T1000 (cell line): ENCODE results near the gene C11orf21.
"Not testable (repeated sequence)": the region's sequence is repeated elsewhere in the genome, so short reads cannot be mapped to it uniquely, and the experiment has no call there.

ENCODE experiments used
- DNase-seq: peaks from one replicate; lab custom pipeline; 2025; ENCODE audit warnings: mixed read lengths; lab: John Stamatoyannopoulos, UW

Gene C11orf21

DNA sequence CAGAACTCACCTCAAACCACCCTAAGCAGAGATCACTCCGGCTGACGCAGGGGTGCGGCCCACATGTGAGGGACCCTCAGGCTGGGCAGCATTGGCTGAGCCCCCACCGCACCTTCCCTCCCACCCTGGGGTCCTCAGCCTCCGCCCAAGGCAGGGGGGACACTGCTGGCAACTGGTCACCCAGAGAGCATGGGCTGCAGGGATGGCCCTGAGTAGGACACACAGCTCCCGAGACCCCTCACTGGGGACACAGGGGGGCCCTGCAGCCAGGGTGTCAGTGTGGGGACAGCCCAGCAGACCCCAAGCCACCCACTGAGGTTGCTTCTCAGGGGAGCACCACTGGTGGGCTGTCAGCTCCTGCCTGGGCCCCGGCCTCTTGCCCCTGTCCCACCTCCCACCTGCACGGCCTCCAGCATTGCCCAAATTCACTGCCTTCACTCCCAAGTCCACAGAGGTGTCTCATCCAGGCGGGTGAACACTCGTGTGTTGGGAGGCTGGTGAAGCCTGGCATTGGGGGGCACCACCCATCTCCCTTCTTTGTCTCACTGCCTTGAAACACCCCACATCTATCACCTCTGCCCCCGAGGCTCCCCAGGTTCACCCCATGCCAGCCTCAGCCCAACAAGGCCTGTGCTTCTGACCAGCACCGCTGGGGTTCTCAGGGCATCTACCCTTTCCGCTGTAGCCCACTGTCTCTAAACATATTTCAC, 4.7 kb downstream of the C11orf21 start:
- no peak for DNase-seq

DNA sequence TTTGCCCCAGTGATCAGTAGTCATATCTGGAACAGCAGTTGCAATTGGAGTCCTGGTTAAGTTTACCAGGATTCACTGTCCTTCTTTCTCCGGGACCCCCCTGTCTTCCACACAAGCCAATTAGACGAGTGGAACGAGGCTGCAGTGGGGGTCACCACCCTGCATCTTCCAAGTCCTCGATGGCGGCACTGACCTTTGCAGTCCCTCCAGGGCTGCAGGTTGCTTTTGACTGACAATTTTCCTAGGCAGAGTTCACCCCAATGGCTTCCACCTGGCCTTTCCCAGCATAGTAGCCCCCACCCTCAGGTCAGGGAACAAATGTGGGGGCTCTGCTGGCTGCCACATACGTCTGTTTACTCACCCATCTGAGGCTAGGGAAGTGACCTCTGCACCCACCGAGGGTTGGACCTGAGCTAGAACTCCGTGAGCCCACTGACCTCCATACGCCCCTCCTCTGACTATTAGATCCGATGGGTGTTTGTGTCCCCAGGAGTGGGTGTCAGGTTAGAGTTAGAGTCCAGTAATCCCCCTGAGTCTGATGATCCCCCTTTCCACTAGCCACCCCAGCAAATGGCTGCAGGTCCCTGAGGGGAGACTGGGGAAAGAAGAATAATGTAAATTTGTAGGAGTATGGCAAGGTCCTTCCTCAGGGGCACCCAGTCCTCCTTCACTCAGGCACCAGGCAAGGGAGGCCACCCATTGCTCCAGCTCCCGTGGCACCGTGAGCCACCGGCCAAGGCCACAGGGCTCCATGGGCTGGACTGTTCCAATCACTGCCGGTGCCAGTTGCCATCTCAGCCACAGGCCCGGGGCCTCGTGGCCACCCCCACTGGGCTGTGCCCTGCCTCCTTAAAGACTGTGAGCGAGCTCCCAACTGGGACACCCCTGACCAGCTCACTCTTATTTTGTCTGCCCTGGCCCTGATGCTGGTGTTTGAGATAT, 5.5 kb downstream of the C11orf21 start:
- DNase-seq = no peak

DNA sequence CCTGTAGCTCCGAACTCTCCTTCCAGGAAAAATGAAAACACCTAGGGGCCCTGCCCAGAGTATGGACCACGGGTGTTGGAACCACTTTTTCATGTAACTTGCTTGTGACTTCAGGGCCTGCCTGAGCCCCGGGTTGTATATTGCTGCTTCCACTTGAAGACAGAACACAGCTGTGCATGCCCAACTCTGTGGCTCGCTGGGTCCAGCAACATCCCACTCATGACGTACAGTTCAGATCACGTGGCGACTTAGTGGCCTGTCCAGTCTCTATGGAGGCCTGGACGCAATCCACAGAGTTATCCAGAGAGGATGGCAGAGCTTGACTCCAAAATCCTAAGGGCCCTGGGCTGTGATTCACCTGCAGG, 6.8 kb downstream of the C11orf21 start:
- no peak for DNase-seq

DNA sequence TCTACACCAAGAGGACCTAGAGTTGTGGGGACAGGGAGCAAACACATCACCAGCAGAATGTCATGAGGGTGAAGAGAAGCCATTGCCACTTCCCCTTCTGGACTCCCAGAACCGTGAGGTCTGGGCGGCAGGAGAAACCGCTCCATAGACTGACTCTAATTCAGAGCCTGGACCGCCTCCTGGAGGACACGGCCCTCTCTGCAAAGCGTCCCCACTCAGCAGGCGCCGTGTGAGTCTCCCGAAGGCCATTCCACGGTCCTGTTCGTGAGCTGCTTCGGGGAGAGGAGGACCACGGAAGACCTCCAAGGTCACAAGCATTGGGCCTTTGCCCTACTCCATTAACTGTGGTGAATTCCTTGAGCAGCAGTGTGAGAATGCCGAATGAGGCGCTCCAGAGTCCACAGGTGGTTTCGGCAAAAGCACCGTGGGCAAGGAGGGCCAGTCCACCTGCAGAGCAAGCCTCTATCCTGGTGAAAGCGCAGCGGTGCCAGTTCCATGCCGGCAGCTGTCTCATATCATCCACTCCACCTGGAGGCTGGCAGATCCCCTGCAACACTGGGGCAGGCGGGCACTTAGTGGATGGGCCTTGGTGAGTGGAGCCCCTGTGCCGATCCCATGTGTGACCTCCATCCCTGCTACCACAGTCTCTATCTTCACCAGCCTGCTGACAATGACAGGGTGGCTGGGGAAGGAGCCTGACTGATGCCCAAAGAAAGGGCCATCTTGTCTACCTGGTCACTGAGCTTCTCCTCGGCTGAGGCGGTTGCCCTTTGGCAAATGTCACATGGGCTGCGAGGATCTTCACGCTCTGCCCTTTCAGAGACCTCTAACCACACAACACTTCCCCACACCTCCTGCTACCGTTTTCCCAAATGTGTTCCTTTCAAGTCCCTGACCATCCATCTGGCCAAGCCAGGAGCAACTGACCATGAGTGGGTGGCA, 7.5 kb downstream of the C11orf21 start:
- no peak for DNase-seq

DNA sequence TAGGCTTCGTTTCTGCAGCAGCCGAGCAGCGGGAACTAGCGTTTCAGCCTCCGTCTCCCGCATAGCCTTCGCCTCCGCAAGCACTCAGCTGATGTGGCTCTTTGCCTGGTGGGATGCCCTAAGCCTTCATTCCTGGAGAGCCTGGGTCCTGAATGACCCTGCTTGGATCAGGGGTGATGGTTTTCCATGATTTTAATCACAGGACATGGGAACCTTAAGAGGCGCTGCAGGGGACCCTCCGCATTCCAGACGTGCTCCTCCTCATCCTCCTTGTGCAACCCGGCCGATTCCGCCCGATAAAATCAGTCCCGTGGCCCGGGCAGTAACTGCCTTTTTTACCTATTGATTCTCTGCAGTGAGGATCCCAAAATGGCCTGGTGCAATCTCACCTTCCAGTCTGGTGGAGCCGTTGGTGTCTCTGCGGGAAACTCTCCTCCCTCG, 8.2 kb downstream of the C11orf21 start:
- no peak for DNase-seq

DNA sequence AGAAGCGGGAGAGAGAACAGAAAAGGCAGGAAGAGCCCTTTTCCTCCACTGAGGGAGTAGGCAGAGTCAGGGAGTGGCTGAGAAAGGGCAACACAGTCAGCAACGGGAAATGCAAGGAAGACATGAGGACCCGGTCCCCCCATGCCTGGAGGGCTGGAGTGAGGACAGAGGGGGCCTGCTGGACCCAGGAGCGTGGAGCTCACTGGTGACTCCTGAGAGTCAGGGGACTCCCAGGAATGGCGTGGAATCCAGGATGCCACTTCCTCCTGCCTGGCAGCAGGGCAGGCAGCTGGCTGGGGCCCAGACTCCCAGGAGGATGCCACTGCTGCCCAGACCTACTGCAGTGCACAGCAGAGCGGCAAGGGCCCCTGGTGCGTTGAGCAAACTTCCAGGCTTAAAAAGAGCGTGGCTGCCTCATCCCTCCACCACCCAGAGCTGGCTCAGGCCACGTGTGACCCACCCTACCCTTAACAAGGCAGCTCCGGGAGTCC, 11.3 kb downstream of the C11orf21 start:
- DNase-seq = no peak

DNA sequence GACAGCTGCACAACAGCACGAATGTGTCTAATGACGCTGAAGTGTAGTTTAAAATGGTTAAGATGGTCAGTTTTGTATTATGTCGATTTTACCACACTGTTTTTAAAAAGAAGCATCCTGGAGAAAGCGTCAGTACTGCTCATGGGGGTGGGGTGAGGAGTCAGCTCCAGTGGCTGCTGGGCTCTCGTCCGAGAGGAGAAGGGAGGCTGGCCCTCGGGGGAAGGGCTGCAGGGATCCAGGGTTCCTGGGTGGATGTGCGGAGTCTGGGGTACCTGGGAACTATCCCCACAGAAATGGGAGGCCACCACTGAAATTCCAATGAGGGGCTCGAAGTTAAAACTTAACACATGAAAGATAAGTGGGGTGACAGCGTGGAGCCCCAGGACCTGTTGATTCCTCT, 11.9 kb downstream of the C11orf21 start:
- no peak for DNase-seq

DNA sequence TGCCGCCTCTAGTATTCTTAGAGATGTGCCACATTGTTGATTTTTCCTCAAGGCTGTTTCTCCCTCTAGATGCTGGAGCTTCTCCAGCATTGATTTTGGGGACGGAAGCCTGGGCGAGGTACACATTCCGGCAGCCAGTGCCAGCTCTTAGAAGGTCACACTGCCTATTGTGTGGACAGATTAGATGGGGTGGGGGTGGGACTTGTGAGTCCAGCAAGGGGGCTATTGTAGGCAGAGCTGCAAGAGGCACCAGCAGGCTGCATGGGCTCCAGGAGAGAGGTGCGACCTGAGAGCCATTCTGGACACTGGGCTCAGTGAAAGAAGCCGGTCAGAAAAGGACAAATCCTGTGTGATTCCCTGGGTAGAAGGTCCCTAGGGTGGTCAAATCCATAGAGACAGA, 12.4 kb downstream of the C11orf21 start:
- DNase-seq = no peak

DNA sequence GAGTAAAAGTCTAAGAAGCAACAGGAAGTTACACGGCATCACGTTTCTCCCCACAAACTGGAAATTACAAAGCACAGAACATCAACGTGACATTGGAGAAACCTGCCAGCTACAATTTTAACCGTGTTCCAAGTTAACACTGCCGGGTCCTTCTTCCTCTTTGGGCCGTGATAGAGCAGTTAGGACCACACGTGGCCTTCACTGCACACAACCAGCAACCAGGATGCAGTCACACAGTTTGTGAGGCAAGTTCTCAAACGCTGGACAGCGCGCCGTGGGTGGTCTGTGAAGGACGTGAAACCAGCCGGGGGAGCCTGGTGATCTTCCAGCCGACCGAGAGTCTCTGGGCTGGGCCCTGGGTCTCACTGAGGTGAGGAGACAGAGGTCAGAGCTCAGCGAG, 14.6 kb downstream of the C11orf21 start:
- DNase-seq = no peak

DNA sequence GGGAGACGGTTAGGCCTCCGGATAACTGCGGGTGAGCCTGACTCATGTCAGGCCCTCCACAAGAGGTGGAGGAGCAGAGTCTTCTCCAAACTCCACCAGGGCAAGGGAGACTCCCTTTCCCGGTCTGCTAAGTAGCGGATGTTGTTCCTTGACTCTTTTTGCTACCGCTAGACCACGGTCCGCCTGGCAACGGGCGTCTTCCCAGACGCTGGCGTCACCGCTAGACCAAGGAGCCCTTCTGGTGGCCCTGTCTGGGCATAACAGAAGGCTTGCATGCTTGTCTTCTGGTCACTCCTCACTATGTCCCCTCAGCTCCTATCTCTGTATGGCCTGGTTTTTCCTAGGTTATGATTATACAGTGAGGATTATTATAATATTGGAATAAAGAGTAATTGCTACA, 15.4 kb downstream of the C11orf21 start:
- DNase-seq = not testable (repeated sequence)

DNA sequence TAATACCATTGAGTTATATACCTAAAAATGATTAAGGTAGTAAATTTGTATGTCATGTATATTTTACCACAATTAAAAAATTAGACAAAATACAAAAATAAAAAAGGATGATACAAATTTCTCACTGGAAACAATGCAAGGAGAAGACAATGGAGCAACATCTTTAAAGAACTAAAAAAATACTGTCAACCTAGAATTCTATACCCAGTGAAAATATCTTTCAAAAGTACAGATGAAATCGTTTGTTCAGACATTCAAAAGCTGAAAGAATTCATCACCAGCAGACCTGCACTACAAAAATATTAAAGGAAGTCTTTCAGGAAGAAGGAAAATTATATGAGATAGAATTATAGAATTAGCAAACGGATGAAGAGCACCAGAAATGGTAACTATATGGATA, 21.5 kb downstream of the C11orf21 start:
- no peak for DNase-seq

DNA sequence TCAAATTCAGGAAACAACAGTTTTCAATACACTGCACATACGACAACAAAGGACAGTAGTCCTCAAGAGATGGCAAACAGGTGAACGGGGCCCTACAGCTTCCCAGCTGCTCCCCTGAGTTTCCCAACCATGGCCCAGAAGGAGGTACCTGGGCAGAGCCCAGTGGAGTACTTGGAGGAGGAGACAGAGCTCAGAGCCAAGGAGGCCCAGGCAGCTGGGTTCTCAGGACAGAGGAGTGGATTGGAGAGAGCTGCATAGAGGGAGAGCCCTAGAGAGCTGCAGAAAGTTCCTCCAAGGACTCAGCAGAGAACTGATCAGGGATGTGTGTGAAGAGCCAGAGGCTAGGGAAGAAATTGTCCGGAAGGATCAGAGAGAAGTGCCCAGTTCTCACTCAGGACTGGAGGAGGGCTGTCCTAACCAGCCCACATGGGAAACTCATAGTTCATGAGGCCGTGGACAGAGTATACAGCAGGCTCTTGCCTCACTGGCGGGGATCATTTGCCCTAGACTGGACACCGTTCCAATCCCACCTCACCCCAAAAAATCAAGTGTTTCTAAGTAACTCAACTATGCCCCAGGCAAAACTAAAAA, 23.7 kb downstream of the C11orf21 start:
- no peak for DNase-seq

DNA sequence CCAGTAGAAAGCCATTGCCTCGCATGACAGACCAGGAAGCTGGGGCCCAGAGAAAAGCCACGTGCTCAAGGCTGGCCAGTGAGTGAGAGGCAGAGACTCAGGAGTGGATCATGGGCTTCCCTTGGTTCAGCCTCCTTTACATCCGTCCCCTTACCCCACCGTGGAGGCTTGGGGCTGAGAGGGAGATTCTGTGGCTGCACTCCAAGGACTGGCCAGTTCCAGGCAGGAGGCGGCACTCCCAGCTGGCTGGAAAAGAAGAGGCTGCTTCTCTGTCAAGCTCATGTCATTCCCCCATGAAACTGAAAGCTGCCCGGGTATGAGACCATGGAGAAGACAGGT, 24.7 kb downstream of the C11orf21 start:
- DNase-seq = no peak

DNA sequence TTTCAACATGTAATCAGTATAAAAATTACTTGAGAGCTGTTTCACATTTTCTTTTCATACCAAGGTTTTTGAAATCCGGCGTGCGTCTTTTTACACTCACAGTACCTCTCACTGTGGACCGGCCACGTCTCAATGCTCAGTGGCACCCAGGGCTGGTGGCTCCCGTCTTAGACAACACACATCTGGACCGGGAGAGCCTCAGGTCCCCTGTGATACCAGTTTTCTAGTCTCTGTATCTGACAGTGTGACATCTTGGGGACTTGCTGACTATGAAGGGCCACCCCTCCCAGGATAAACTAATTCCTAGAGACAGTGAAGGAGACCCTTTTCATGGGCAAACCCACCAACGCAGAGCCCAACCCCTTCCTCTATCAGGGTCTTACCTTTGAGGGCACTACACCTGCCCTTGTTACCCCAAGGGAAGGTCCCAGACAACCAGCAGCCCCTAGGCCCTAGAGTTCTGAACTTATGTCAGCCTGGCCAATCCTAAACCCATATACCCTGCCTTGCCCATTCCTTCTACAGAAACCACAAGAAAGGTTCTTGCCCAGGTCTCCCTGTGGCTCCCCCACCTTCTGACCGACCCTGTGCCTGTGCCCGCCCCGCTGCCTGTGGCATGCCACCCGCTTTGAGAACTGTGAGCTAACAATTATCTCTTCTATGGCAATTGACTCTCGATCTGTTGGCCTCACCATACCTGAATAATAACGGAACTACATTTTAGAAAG, 25.3 kb downstream of the C11orf21 start:
- no peak for DNase-seq

DNA sequence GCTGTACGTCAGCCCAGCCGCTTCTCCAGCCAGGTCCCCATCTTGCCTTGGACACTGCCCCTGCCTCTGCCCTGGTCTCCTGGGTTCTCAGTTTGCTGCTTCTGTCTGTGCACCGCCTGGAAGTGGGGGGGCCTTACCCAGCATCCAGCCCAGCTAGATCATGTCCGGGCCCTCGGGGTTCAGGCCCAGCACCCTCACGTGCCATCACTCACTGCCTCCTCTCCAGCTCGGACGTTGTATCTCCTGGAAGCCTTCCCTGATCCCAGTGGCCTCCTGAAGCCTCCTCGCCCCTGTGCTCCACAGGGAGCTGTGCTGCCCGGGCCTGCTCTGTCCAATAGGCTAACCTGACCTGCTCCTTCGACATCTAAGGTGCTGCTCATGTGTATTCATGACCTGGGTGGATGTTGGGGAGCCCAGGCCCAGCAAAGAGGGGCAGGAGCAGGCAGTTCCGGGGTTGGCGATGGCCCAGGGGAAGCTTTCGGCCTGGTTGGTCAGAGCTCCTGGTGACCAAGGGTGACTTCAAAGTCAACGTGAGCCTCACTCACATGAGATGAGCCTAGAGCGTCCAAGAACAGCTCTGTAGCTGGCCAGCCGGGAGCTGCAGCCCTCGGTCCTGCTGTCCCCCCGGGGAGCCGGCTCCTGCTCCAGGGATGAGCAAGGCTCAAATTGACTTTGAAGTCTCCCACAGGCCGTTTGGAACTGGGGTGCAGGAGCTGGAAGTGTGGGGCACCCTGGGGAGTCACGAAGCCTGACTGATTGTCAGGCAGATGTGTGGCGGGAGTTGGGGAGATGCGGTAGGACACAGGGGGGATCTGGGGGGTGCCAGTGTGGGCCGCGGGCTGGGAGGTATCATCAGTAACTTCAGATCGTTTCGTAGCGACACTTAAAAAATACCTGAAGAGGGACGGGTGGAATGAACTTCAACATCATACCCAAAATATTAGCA, 26.1 kb downstream of the C11orf21 start:
- DNase-seq = no peak

DNA sequence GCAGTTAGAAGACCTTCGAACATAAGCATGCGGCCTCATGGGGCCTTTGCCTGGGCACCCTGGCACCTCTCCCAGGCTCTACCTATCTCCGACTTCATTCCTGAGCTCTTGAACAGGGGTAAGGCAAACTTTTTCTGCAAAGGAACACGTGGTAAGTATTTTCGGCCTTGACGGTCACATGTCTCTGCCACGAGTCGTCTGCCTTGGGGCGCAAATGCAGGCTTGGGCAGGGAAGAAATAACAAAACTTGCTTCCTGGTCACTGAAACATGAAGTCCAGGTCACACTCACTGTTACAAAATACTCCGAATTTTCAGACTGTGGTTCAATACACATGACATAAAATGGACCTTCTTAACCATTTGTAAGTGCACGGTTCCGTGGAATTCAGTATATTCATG, 27.9 kb downstream of the C11orf21 start:
- DNase-seq = no peak

DNA sequence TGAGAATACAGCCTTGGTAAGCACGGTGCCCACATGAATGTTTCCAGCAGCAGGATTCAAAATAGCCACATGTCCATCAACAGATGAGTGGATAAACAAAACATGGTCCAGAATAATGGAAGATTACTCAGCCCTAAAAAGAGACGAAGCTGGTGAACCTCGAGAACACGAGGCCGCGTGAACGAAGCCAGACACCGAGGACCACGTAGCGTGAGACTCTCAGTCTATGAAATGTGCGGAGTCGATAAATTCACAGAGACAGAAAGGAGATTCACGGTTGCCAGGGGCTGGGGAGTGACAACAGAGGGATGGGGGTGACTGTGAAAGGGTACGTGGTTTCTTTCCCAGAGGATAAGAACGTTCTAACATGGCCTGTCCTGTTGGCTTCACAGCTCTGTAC, 28.4 kb downstream of the C11orf21 start:
- no peak for DNase-seq

DNA sequence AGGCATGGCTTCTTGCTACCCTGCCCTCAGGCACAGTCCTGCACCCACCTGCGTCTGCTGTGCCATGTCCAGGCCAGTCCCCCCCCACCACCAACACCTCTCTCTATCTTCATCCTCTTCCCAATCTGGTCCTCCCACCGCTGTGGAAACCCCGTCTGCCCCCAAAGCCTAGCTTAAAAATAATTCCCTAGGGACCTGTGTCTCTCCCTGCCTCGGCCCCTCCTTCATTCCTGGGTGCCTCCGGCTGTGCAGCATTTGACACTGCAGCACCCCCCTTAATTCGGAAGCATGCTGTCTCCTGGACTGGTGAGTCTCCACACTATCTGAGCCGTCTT, 28.8 kb downstream of the C11orf21 start:
- no peak for DNase-seq

DNA sequence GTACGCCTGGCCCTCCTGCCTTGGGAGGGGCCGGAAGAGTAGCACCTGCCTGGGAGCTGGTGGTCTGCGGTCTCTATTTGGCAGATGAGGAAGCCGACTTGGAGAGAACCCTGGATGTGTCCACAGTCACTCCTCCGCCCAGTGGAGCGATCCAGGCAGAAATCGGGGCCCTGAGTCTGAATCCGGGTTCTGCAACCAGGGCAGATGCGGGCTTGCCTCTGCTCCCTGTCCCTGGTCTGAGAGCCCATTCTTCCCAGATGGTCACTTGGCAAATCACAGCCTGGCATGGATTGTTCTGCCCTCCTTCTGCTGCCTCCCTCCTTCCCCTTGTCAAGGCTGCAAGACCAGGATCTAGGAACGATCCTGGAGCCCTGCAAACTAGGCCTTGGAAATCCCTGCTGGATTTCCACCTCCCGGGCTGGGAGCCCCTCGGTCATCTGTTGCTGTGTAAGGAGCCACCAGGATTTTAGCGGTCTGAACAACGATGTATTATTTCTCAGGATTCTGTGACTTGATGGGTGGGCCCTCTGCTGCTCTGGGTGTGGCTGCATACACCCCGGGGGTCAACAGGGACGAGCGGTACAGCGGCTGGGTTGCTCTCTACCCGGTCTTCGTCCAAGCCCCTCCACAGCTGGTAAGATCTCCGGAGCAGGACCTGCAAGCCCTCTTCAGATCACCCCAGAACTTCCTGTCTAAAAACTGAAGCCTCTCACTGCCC, 29.3 kb downstream of the C11orf21 start:
- DNase-seq = no peak
